SK-N-SH (cell line): ENCODE results near the gene NUFIP1. TPM values are rescaled to one million over a fixed set of nuclear protein-coding genes. Genes with fewer than 3 reads are reported as not detected.

Experiments used
- CTCF ChIA-PET: fragments of 300-600, 350-600 bp; formaldehyde crosslinking; extraction: SDS; loops from one replicate; lab custom pipeline; 2021; lab: Yijun Ruan, JAX
- POLR2A ChIA-PET: fragments of 350-600 bp; sonication (Branson Sonifier 250); formaldehyde crosslinking; extraction: SDS; loops from one replicate; lab custom pipeline; 2020; ENCODE audit warnings: antibody characterized with exemption, inconsistent platforms; lab: Yijun Ruan, JAX
- DNase-seq: peaks from one replicate; pipeline ENCODE4 v3.0.0; 2012
- H2AFZ ChIP-seq: fragments of 200-600 bp; sonication (generic); 2 replicates; pipeline ENCODE4 v1.8.1; 2016; ENCODE audit warnings: antibody characterized with exemption, mild to moderate bottlenecking, low read depth
- H3F3A ChIP-seq: fragments of 200-600 bp; sonication (generic); replicated peaks from 2 replicates; pipeline ENCODE3; 2016; ENCODE audit warnings: antibody characterized with exemption, mild to moderate bottlenecking; ENCODE audit not compliant: insufficient read depth
- H3K27ac ChIP-seq, 2 experiments: fragments of 200-500 bp in 1 of 2; fragments of 200-600 bp in 1 of 2; sonication (Bioruptor generic) in 1 of 2; sonication (generic), shearing (Covaris generic) in 1 of 2; 2 replicates each; pipeline versions ENCODE4 v1.5.1 to v1.6.1; 2014 to 2016; ENCODE audit warnings: low read depth in 2 of 2, inconsistent platforms in 1 of 2, low read length in 1 of 2, mild to moderate bottlenecking in 1 of 2, mixed read lengths in 1 of 2
- H3K27me3 ChIP-seq: fragments of 200-600 bp; sonication (generic), shearing (Covaris generic); 2 replicates; pipeline ENCODE4 v1.6.1; 2016; ENCODE audit warnings: mixed run types; ENCODE audit not compliant: insufficient read depth
- H3K36me3 ChIP-seq, 2 experiments: fragments of 200-500 bp in 1 of 2; fragments of 200-600 bp in 1 of 2; sonication (Bioruptor generic) in 1 of 2; sonication (generic) in 1 of 2; replicated peaks in 1 of 2; 2 replicates each; pipeline versions ENCODE3 to v1.5.1; 2014 to 2016; ENCODE audit warnings: low read length in 1 of 2, mild to moderate bottlenecking in 1 of 2; ENCODE audit not compliant: insufficient read depth in 2 of 2, control insufficient read depth in 1 of 2
- H3K4me1 ChIP-seq, 2 experiments: fragments of 200-500 bp in 1 of 2; fragments of 200-600 bp in 1 of 2; sonication (Bioruptor generic) in 1 of 2; sonication (generic), shearing (Covaris generic) in 1 of 2; 2 replicates each; pipeline versions ENCODE4 v1.5.1 to v1.6.1; 2014 to 2016; ENCODE audit warnings: low read depth in 1 of 2, low read length in 1 of 2, mixed run types in 1 of 2; ENCODE audit not compliant: insufficient read depth in 2 of 2, control insufficient read depth in 1 of 2
- H3K4me2 ChIP-seq: fragments of 200-600 bp; sonication (generic), shearing (Covaris generic); 2 replicates; pipeline ENCODE4 v1.6.1; 2017; ENCODE audit warnings: mixed run types
- H3K4me3 ChIP-seq, 2 experiments: fragments of 200-500 bp in 1 of 2; fragments of 200-600 bp in 1 of 2; sonication (Bioruptor generic) in 1 of 2; sonication (generic), shearing (Covaris generic) in 1 of 2; 2 replicates each; pipeline versions ENCODE4 v1.5.1 to v1.8.1; 2014 to 2016; ENCODE audit warnings: low read depth in 2 of 2, inconsistent platforms in 1 of 2, low read length in 1 of 2, mild to moderate bottlenecking in 1 of 2, mixed read lengths in 1 of 2, moderate library complexity in 1 of 2
- H3K79me2 ChIP-seq: fragments of 200-600 bp; sonication (generic); 2 replicates; pipeline ENCODE4 v1.8.1; 2017; ENCODE audit warnings: mild to moderate bottlenecking; ENCODE audit not compliant: insufficient read depth
- H3K9ac ChIP-seq: fragments of 200-600 bp; sonication (generic); 2 replicates; pipeline ENCODE4 v1.6.1; 2017; ENCODE audit warnings: mixed run types
- H3K9me2 ChIP-seq: fragments of 200-600 bp; sonication (generic); 2 replicates; pipeline ENCODE4 v1.6.1; 2017; ENCODE audit warnings: mixed run types
- H3K9me3 ChIP-seq: fragments of 200-600 bp; sonication (generic); 2 replicates; pipeline ENCODE4 v1.6.1; 2017; ENCODE audit warnings: mixed run types, mild to moderate bottlenecking, moderate library complexity
- H4K20me1 ChIP-seq: fragments of 200-600 bp; sonication (generic); 2 replicates; pipeline ENCODE4 v1.6.1; 2017; ENCODE audit warnings: mild to moderate bottlenecking, mixed run types; ENCODE audit not compliant: insufficient read depth
- CTCF ChIP-seq: fragments of 200-600 bp; sonication (generic); IDR thresholded peaks from 2 replicates; pipeline ENCODE4 v1.6.1; 2017; ENCODE audit warnings: antibody characterized with exemption, mild to moderate bottlenecking, moderate library complexity
- FOSL2 ChIP-seq: IDR thresholded peaks from 2 replicates; pipeline ENCODE4 v1.4.0; 2012; ENCODE audit warnings: low read depth, mild to moderate bottlenecking, moderate library complexity, borderline replicate concordance
- FOXJ3 ChIP-seq: sonication (generic); formaldehyde crosslinking; IDR thresholded peaks from 2 replicates; pipeline ENCODE4 v1.5.1; 2020; ENCODE audit warnings: mild to moderate bottlenecking, missing genetic modification reagents
- GABPA ChIP-seq: IDR thresholded peaks from 2 replicates; pipeline ENCODE4 v1.4.0; 2012; ENCODE audit warnings: low read depth, mild to moderate bottlenecking
- RFX5 ChIP-seq: IDR thresholded peaks from 2 replicates; pipeline ENCODE4 v1.6.1; 2012; ENCODE audit warnings: mild to moderate bottlenecking, improper control_type of control experiment, low read length
- RXRA ChIP-seq: IDR thresholded peaks from 2 replicates; pipeline ENCODE4 v1.4.0; 2012; ENCODE audit warnings: low read depth, mild to moderate bottlenecking, borderline replicate concordance
- TCF12 ChIP-seq: IDR thresholded peaks from 2 replicates; pipeline ENCODE4 v1.4.0; 2012
- TEAD4 ChIP-seq: IDR thresholded peaks from 2 replicates; pipeline ENCODE4 v1.4.0; 2012; ENCODE audit warnings: mild to moderate bottlenecking, borderline replicate concordance; ENCODE audit not compliant: insufficient read depth
- WGBS: methylation state at CpG from one replicate; pipeline ENCODE4 v1.1.6; 2017; ENCODE audit warnings: low lambda C conversion rate; 5-methylcytosine and 5-hydroxymethylcytosine counted together
- polyA plus RNA-seq, 3 experiments: library from polyadenylated mRNA; depleted of rRNA; stranded (reverse); fragments of >200 nt; gene quantifications; 2 replicates each; pipeline ENCODE4 v1.2.3, GENCODE V29; 2012

The NUFIP1 gene
- polyA plus RNA-seq, 1 of the 3 experiments (the other 2 are of a cell fraction) = 1.9 TPM

- no peaks in the 10 kb centered on the region for H3F3A ChIP-seq
- no peaks in the 10 kb centered on the region for H3K79me2 ChIP-seq
- no peak overlapping the region for H3K4me2 ChIP-seq
- 92% methylated on average over 5 of the region's 5 CpGs for WGBS
- H2AFZ ChIP-seq = no peak overlapping the region
- TF ChIP-seq FOXJ3 (CRISPR knock-in tag) = no peak
- TF ChIP-seq, all 33 proteins: peak for 0
- no peak overlapping the region for H3K27ac ChIP-seq
- ChIA-PET CTCF (interaction anchor here (2.4 kb wide), 1 partner anchor 22 kb away, joined by 9 read pairs; no protein-coding TSS in a partner anchor), POLR2A (no interaction called here)
- peaks cover 0 to 8% of the 10 kb centered on the region in 2 experiments; a peak in 1 of 4 replicates for H3K4me1 ChIP-seq
- H3K9ac ChIP-seq = no peak overlapping the region
- H3K27me3 ChIP-seq = no peaks in the 10 kb centered on the region
- H3K9me3 ChIP-seq = no peaks in the 10 kb centered on the region
- no peaks in the 10 kb centered on the region for H3K36me3 ChIP-seq
- no peak for DNase-seq
- no peak overlapping the region for H3K4me3 ChIP-seq
- H4K20me1 ChIP-seq = no peaks in the 10 kb centered on the region
- H3K9me2 ChIP-seq = no peaks in the 10 kb centered on the region
These were observed 93.3 kb downstream of the NUFIP1 start for GRCh38 chr13:44895953-44896335.

DNA sequence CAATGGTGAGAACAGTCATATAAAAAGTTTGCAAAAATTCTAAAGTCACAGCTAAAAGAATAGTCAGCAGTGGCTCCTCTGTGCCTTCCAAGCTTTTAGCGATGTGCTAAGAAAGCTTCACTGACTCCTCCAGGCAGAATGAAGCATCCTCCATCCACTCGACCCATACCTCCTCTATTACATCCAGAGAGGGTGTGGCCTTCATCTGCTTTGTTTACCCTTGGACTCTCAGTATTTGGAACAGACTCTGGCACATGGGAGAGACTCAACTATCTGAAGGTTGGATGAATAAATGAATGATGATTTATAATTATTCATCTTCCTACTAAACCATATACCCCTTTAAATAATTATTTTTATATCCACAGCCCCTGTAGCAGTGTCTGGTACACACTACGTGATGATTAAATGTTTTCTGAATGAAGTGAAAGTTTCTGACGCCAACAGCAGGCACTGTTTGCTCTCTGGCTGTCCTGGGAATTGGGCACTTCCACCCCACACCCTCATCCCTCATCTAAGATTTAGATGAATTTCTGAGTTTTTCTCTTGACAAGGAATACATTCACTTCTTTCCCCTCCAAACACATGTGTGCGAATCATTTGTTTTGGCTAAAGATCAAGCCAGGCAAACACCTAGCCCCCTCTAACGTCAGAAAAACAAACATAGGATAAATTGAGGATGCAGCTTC lies 93.9 kb downstream of the NUFIP1 start:
- CTCF ChIA-PET = interaction anchor here (1.1 to 2.4 kb wide), 3 partner anchors 10 to 47 kb away, joined by 3 to 9 read pairs (median 5); no protein-coding TSS in a partner anchor
- Histone ChIP-seq H3K36me3 (no peaks in the 10 kb centered on the region), H3K9ac (no peak overlapping the region), H3K4me2 (no peak overlapping the region), H3F3A (no peaks in the 10 kb centered on the region), H3K27ac (no peak overlapping the region), H3K27me3 (no peaks in the 10 kb centered on the region), H4K20me1 (no peaks in the 10 kb centered on the region), H3K4me1 (peaks cover 0 to 8% of the 10 kb centered on the region in 2 experiments; a peak in 1 of 4 replicates), H2AFZ (no peak overlapping the region), H3K9me3 (no peaks in the 10 kb centered on the region), H3K9me2 (no peaks in the 10 kb centered on the region), H3K79me2 (no peaks in the 10 kb centered on the region), H3K4me3 (no peak overlapping the region)
- TF ChIP-seq GABPA (no peak), RFX5 (no peak), TEAD4 (no peak), CTCF (no peak), FOSL2 (no peak), RXRA (no peak), FOXJ3 (CRISPR knock-in tag) (no peak), TCF12 (no peak)
- POLR2A ChIA-PET = no interaction called here
- DNase-seq = no peak
- WGBS = 62% methylated on average over 6 of the region's 6 CpGs
